GM12865 (cell line): ENCODE data around the gene ZBTB12.
"Not testable (repeated sequence)": the region's sequence is repeated elsewhere in the genome, so short reads cannot be mapped to it uniquely, and the experiment has no call there.

Experiments
- DNase-seq: peaks from one replicate; pipeline ENCODE4 v3.0.0; 2010; ENCODE audit warnings: low read depth
- H3K4me3 ChIP-seq: 2 replicates; pipeline ENCODE4 v1.5.1; 2011; ENCODE audit warnings: mild to moderate bottlenecking, low read depth, low read length, control low read depth
- CTCF ChIP-seq: IDR thresholded peaks from 2 replicates; pipeline ENCODE4 v1.5.1; 2011; ENCODE audit warnings: low read length, control low read depth, low read depth, inconsistent platforms; ENCODE audit not compliant: insufficient read depth; ENCODE audit errors: missing control alignments

ZBTB12 gene

GRCh38 chr6:31874084-31874670 is 27.7 kb downstream of the ZBTB12 start:
- no peak for TF ChIP-seq CTCF
- H3K4me3 ChIP-seq, result no peak overlapping the region
- DNase-seq, result no peak

GRCh38 chr6:31871046-31871659 is 30.7 kb downstream of the ZBTB12 start:
- H3K4me3 ChIP-seq, result no peak overlapping the region
- no peak for TF ChIP-seq CTCF
- DNase-seq, result no peak

GRCh38 chr6:31870385-31870921 is 31.4 kb downstream of the ZBTB12 start:
- H3K4me3 ChIP-seq, result no peak overlapping the region
- no peak for DNase-seq
- no peak for TF ChIP-seq CTCF

GRCh38 chr6:31869343-31869742 is 32.5 kb downstream of the ZBTB12 start:
- H3K4me3 ChIP-seq, result no peak overlapping the region
- no peak for TF ChIP-seq CTCF
- DNase-seq, result no peak

- not testable (repeated sequence) for DNase-seq
Observed at GRCh38 chr6:31868658-31868971, 33.3 kb downstream of the ZBTB12 start.

GRCh38 chr6:31865205-31866118 is 36.4 kb downstream of the ZBTB12 start:
- H3K4me3 ChIP-seq, result no peak overlapping the region
- DNase-seq, result no peak
- no peak for TF ChIP-seq CTCF

More at GRCh38 chr6:31868658-31868971, 33.3 kb downstream of the ZBTB12 start:
- H3K4me3 ChIP-seq, result not testable (repeated sequence)

- no peak for TF ChIP-seq CTCF
- no peak for DNase-seq
- no peak overlapping the region for H3K4me3 ChIP-seq
Observed at GRCh38 chr6:31864818-31865204, 37.1 kb downstream of the ZBTB12 start.

GRCh38 chr6:31864123-31864562 is 37.7 kb downstream of the ZBTB12 start:
- DNase-seq, result not testable (repeated sequence)
- peak overlapping the region; percentile 80 for H3K4me3 ChIP-seq
